Fibroblast of skin of right quadriceps (primary cell): ENCODE data around the gene DNLZ.

Source experiments
- DNase-seq: peaks from one replicate; pipeline ENCODE4 v3.0.0-alpha.2; 2013

Gene DNLZ

GRCh38 chr9:136374183-136374575 lies 10.6 kb upstream of the DNLZ start:
- DNase-seq, result no peak

- no peak for DNase-seq
Observed at GRCh38 chr9:136373300-136374182, 10.0 kb upstream of the DNLZ start, which contains the start of gene CARD9. CARD9 (minus strand) TSS chr9:136373669; CDS start chr9:136372078, 1,591 bp downstream.

GRCh38 chr9:136372561-136373299 lies 9.2 kb upstream of the DNLZ start:
- peak; percentile 51 for DNase-seq

DNA sequence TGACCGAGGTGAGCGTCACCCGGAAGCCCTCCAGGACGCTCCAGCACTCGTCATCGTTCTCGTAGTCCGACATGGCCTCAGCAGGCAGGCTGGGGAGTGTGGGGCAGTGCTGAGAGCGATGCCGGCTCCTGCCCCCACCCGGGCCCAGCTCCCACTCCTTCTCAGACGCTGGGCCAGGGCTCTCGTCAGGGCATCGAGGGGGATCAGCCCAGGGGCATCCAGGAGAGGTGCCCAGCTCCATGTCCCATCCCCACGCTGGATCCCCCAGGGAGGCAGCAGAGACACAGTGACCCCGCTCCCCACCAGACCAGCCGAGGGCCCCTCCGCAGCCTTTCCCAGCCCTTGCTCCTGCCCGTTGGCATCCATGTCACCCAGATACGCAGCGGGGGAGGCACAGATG lies 8.5 kb upstream of the DNLZ start:
- no peak for DNase-seq

GRCh38 chr9:136371533-136371880 lies 8.0 kb upstream of the DNLZ start:
- DNase-seq, result no peak

GRCh38 chr9:136370687-136371532 lies 7.4 kb upstream of the DNLZ start:
- no peak for DNase-seq

DNA sequence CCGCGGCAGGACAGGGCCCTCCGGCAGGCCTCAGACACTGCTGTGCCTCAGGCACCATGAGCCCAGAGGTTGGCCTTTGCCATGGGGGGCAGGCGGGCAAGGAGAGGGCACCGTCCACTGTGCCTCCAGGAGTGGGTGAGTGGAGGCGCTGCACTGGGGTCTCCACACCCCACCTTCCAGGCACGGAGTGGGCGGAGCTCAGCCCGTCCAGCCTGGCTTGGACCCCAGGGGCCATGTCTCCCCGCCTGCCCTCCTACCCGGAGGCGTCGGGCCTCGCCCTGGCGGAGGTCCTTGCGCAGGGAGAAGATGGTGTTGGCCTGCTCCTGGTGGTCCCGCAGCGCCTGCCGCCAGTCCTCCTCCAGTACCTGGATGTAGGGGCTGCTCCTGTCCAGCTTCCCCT lies 6.5 kb upstream of the DNLZ start:
- no peak for DNase-seq

DNA sequence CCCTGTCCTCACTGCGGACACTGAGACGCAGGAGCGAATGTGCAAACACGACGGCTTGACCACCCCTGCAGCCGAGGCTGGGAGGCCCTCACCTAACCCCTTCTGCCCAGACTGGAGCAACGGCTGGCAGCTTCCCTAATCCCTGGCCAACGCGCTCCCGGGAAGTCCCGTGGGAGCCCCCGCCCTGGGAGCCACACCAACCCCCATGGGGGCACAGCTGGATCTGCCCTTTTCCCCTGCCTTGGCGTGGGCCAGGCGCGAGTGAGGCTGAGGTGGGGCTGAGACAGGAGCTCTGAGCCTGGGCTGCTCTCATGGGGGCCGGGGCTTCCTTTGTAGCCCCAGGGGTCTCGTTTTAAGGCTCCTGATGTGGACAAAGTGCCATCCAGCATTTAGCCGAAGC lies 4.6 kb upstream of the DNLZ start:
- DNase-seq, result no peak

DNA sequence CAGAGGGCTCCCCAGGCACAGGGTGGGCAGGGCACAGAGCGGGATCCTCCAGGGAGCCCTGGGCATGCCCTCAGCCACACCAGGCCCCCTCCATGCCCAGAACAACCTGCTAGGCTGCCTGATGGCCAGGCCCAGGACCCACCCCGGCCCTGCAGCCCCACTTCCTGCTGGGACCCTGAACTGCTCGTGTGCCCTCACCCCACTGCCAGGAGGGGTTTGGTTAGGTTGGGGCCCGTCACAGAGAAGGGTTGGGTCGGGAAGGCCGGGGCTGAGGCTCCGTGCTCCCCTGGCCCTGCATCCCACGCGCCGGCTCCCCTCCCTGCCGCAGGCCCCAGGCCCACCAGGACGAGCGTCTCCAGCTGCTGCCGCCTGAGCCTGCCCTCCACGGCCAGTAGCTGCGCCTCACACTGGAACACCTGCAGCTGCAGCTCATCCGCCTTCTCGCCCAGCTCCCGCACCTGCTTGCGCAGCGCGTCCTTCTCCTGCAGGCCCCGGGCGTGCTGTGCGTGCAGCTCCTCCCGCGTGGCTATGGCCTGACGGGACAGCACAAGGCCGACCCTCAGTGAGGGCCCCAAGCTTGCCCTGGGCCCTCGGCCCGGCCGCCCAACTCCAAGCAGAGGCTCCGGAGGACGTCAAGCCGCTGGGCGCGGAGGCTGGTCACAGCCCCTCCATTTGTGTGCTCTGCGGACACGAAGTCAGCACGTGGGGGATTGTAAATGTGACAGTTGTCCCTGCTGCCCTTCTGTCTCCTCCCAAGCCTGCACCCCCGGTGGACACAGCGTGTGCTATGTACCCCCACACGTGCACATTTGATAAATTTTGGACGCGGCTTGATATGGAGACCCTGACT lies 4.0 kb upstream of the DNLZ start:
- no peak for DNase-seq

DNA sequence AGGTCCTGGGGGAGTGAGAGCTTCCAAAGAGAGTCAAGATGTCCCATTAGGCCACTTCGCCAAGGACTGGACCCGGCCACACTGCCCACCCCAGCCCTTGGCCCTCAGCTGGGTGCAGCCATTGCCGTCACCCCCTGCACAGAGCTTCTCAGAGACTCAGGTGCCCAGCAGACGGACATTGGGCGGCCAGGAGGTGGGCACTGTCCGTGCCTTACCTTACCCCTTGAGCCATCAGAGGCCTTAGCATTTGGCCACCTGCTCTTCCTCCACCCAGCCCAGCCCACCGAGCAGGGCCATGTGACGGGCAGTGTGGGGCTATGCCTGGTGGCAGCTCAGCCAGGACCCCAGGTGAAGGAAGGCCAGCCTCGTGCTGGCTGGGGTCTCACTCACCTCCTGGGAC lies 3.3 kb upstream of the DNLZ start:
- no peak for DNase-seq

DNA sequence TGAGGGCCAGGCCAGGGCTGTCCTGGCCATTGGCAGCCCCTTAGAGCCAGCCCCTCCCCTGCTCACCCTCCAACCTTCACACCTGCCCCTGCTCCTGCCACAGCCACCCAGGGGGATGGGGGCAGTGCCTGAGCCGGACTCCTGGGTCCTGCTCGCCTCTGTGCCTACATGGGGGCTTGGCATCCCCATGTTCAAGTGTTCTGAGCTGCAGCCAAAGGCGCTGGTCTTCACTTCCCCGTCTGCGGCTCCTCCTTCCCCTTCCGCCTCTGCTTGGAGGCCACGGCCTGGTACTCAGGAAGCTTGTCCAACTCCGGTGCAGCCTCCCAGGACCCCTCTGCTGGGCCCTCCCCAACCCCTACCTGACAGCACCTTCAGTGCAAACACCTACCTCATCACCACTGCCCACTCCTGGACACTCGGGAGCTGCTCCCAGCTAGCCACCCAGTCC lies 2.3 kb upstream of the DNLZ start:
- DNase-seq, result no peak

- no peak for DNase-seq
Observed at GRCh38 chr9:136364942-136365774, 1.6 kb upstream of the DNLZ start.

DNA sequence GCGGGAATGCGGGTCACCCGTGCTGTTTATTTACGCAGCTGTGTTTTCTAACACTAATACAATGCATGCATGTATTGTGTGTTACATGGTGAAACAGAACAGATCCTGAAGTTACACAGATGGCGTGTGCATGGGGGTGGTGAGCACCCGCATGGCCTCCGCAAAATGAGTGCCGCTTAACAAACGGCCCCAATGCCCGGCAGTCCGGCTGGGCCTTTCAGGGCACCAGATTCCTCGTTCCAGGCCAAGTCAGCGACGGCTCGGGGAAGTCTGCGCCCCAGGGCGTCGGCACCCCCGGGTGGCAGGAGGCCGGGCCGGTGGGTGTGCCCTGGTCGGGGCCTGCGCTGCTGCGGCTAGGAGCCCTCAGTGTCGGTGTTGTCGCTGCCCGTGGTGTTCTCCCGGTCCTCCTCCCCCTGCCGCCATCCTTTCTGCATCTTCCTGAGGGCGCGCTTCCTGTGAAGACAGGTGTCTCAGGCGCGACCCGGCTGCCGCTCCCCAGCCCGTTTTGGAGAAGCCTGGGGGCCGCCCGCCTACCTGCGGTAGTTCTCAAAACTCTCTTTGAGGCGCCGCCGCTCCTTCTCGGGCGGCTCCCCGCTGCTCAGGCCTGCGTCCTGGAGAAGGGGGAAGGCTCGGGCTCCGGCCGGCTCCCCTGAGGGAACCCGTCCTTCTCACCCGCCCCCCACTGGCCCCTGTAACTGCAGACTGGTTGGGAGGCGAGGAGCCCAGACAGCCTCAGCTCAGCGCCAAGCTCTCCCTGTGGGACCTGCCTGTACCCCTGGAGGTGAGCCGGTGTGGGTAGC lies 605 bp upstream of the DNLZ start:
- no peak for DNase-seq

DNA sequence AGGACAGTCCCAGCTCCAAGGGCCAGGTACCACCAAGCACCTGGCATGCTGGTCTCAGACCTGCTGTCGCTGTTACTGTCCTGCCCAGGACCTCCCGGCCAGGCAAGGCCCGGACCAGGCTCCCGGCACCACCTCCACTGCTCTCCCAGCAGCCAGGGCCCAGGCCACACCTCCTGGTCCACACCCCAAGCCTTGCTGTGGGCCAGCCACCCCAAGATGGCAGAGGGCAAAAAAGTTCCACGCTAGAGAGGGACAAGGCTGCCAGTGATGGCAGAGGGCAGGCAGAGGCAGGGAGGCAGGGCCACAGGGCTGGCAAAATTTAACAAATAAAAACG lies 1.1 kb downstream of the DNLZ start:
- no peak for DNase-seq

GRCh38 chr9:136361754-136362449 lies 1.6 kb downstream of the DNLZ start:
- DNase-seq, result no peak

DNA sequence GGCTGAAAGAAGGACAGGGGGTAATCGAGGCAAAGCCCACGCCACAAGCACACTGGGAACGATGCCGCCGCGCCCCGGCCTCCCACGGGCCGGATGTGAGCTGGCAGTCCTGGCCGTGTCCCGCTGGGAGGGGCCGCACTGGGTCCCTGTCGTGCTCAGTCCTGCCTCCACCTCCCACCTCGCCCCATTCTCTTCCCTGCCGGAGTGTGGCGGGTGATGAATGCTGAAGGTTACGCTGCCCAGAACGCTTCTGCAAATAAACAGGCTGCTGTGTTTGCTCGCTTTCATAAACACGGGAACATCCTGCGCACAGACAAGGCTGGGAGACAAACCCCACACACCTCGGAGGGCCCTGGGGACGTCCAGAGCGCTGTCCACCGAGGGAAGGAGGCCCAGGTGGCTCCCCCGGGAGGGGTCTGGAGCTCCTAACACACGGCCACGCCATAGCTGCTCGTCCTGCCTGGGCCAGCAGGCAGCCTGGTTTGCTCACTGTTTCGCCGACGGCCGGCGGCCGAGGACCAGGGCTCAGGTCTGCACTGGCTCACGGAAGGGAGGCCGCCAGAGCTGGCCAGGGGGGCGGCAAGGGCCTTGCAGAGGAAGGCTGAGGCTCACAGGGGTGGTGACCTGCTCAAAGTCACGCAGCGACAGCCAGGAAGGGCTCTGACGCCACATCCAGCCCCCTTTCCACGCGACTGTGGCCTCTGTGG lies 2.3 kb downstream of the DNLZ start:
- no peak for DNase-seq

DNA sequence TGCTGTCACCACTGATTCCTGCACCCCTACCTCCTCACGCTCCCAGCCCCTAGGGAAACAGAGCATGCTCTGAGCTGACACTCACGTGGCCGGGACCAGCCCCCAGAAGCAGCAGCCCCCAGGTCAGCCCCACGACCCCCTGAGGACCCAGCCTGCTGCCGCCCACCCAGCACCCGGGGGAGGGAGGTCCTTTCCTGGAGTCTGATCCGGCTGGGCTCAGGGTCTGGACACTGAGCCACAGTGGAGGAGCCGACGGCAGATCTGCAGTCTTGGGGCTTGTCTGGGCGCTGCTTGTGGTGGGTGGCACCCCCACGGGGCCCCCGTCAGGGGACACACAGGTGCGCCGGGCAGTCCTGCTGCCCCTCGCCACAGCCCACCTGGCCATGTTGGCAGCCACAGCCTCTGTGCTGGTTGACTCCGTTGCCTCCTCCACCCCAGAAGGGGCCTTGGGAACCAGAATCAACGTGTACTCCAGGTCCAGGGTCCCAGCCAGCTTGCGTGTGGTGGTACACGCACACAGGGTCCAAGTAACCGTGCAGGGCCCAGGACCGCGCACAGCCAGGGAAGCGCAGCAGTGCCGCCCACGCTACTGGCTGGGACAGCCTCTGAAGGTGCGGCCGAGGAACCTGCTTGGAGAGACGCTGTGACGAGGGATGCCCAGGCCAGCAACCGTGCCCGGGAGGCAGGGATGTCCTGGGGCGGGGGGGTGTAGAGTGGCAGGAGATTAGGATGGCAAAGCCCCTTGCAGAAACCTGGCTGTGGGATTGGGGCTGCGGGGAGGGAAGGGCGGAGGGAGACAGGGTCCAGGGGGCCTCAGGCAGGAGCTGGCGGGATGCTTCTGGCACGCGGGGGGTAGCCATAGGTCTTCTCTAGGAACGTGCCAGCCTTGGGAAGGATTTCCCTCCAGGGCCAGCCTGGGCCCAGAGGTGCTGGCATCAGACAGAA lies 3.5 kb downstream of the DNLZ start:
- DNase-seq, result no peak

DNA sequence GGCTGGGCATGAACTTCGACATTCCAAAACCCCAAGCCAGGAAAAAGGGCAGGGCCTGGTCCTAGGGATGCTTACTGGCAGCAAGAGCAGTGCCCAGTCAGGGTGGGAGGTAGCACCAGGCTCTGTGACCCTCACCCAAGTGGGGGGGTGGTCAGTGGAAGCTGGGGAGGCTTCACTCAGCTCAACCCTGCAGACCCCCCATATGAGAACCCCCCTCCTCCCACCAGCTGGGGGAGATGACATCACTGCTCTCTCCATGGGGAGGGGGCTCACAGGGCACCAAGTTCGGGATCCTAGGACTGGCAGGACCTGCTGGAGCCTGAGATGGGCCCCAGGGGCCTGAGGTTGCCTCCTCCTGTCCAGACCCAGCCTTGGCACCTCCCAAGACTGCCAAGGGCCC lies 4.7 kb downstream of the DNLZ start:
- no peak for DNase-seq
